Body of pancreas (tissue), 4 donors: ENCODE measurements around the gene NELFB. TPM values are rescaled to one million over a fixed set of nuclear protein-coding genes. Genes with fewer than 3 reads are reported as not detected.

Experiments used
- ATAC-seq: fragments of 150-250 bp; one replicate; pipeline ENCODE4 v1.9.1; 2016
- DNase-seq, 4 donors: peaks; one replicate each; pipeline ENCODE4 v3.0.0-alpha.2; 2019
- H3K27ac ChIP-seq, 4 donors: fragments of 200-600 bp; sonication (generic); 1 replicate in 3 of 4; 2 replicates in 1 of 4; pipeline versions ENCODE4 v1.5.1 to v1.6.1; 2016 to 2019; ENCODE audit warnings: mild to moderate bottlenecking in 1 of 4, mixed read lengths in 1 of 4, moderate library complexity in 1 of 4
- H3K27me3 ChIP-seq, 2 donors: fragments of 200-600 bp; sonication (generic); one replicate each; pipeline ENCODE4 v1.6.0; 2016; ENCODE audit warnings: mild to moderate bottlenecking in 1 of 2
- H3K36me3 ChIP-seq, 2 donors: fragments of 200-600 bp; sonication (generic); replicated peaks in 1 of 2; 2 replicates each; pipeline ENCODE4 v1.5.1; 2016; ENCODE audit warnings: low read depth in 2 of 2; ENCODE audit not compliant: insufficient read depth in 1 of 2
- H3K4me1 ChIP-seq: fragments of 200-600 bp; sonication (generic); one replicate; pipeline ENCODE4 v1.6.0; 2016
- H3K4me3 ChIP-seq, 2 donors: fragments of 200-600 bp; sonication (generic); 1 replicate in 1 of 2; 2 replicates in 1 of 2; pipeline ENCODE4 v1.5.1; 2016 to 2019
- H3K9me3 ChIP-seq, 3 donors: fragments of 200-600 bp; sonication (generic); 1 replicate in 2 of 3; 2 replicates in 1 of 3; pipeline ENCODE4 v1.5.1; 2016
- CTCF ChIP-seq, 7 experiments: fragments of 450-650 bp in 4 of 7; fragments of 200-600 bp in 3 of 7; sonication (generic) in 3 of 7; IDR thresholded peaks; one replicate each; pipeline ENCODE4 v1.5.1; 2016 to 2019; ENCODE audit warnings: antibody characterized with exemption in 7 of 7
- POLR2A ChIP-seq, 3 donors: fragments of 450-650 bp; IDR thresholded peaks; one replicate each; pipeline ENCODE4 v1.6.1; 2016; ENCODE audit warnings: antibody characterized with exemption in 3 of 3, mild to moderate bottlenecking in 2 of 3
- WGBS, 2 donors: methylation state at CpG; one replicate each; pipeline ENCODE4 v1.1.5; 2017; 5-methylcytosine and 5-hydroxymethylcytosine counted together
- intact Hi-C: fragments of 100-400 bp; cut with DNase I; formaldehyde crosslinking; loops from one replicate; pipeline ENCODE4 v1.15.1; 2023
- total RNA-seq, 2 donors: library from RNA; depleted of rRNA; stranded (reverse); fragments of >200 nt; gene quantifications; one replicate each; pipeline ENCODE4 v1.1.0, GENCODE V29; 2016

NELFB gene
- total RNA-seq, 2 donors from 2014 or later, result 31.3 to 34.2 TPM

- H3K36me3 ChIP-seq, result no peaks in the 10 kb centered on the region
- no peaks in the 10 kb centered on the region for H3K27me3 ChIP-seq
- peaks cover 94% of the 10 kb centered on the region for H3K4me1 ChIP-seq
- intact Hi-C loops, result loop anchor here (10.0 kb wide), 1 partner anchor 103 kb away; no protein-coding TSS in a partner anchor
- TF ChIP-seq CTCF (IDR thresholded peaks at IDR 0.05), result no peak
- peak in 1 of 3 donors; percentile 8 for TF ChIP-seq POLR2A (IDR thresholded peaks at IDR 0.05)
- no peak overlapping the region for H3K4me3 ChIP-seq
- peak overlapping the region; percentile 99 to 100 (median 100) for H3K27ac ChIP-seq
- H3K9me3 ChIP-seq, result no peaks in the 10 kb centered on the region
- DNase-seq (peak; percentile 86 to 93 (median 90)), ATAC-seq (peak; percentile 57)
- WGBS, 2 donors, result 24% methylated on average over 26 of the region's 28 CpGs; no CpG with 5 or more reads in 1 of the 2 donors
Observed at GRCh38 chr9:137311986-137312851, 57.1 kb downstream of the NELFB start.

GRCh38 chr9:137312852-137313325, 57.8 kb downstream of the NELFB start:
- Histone ChIP-seq H3K36me3 (no peaks in the 10 kb centered on the region), H3K4me3 (no peak overlapping the region), H3K27ac (peak overlapping the region; percentile 99 to 100 (median 100)), H3K9me3 (no peaks in the 10 kb centered on the region), H3K27me3 (no peaks in the 10 kb centered on the region), H3K4me1 (peaks cover 88% of the 10 kb centered on the region)
- WGBS, 2 donors, result 69 to 81% methylated on average over 5 to 6 of the region's 6 CpGs
- intact Hi-C loops, result loop anchor here (10.0 kb wide), 1 partner anchor 102 kb away; no protein-coding TSS in a partner anchor
- no peak for ATAC-seq
- DNase-seq, result peak; percentile 3 to 25 (median 20)
- no peak for TF ChIP-seq CTCF (IDR thresholded peaks at IDR 0.05)
- no peak for TF ChIP-seq POLR2A (IDR thresholded peaks at IDR 0.05)

- WGBS, 2 donors, result 42 to 71% methylated on average over 2 to 9 of the region's 9 CpGs
- ATAC-seq, result no peak
- Histone ChIP-seq H3K9me3 (no peaks in the 10 kb centered on the region), H3K36me3 (no peaks in the 10 kb centered on the region), H3K27ac (peak overlapping the region; percentile 99 to 100 (median 100)), H3K4me1 (peaks cover 84% of the 10 kb centered on the region), H3K4me3 (no peak overlapping the region), H3K27me3 (no peaks in the 10 kb centered on the region)
- DNase-seq, result peak in 2 of 4 donors; percentile 8 to 21
- intact Hi-C loops, result loop anchor here (10.0 kb wide), 1 partner anchor 101 kb away; no protein-coding TSS in a partner anchor
- TF ChIP-seq CTCF (IDR thresholded peaks at IDR 0.05) (no peak), POLR2A (IDR thresholded peaks at IDR 0.05) (no peak)
Observed at GRCh38 chr9:137313326-137313936, 58.3 kb downstream of the NELFB start.

- no peak overlapping the region for H3K4me3 ChIP-seq
- DNase-seq (peak in 3 of 4 donors; percentile 4 to 88 (median 36)), ATAC-seq (no peak)
- intact Hi-C loops, result loop anchor here (10.0 kb wide), 1 partner anchor 101 kb away; no protein-coding TSS in a partner anchor
- WGBS, 2 donors, result 58 to 70% methylated on average over 10 to 20 of the region's 24 CpGs
- peaks cover 86% of the 10 kb centered on the region for H3K4me1 ChIP-seq
- H3K36me3 ChIP-seq, result no peaks in the 10 kb centered on the region
- TF ChIP-seq POLR2A (IDR thresholded peaks at IDR 0.05), result no peak
- TF ChIP-seq CTCF (IDR thresholded peaks at IDR 0.05), result peak in 2 of 7 experiments; percentile 0 to 86
- no peaks in the 10 kb centered on the region for H3K9me3 ChIP-seq
- no peaks in the 10 kb centered on the region for H3K27me3 ChIP-seq
- H3K27ac ChIP-seq, result peak overlapping the region; percentile 39 to 100 (median 100)
Observed at GRCh38 chr9:137313956-137314560, 58.9 kb downstream of the NELFB start.
